EL (cell line): ENCODE measurements around the gene PRADC1.

Experiments used
- DNase-seq: peaks from one replicate; pipeline ENCODE4 v3.0.0-alpha.2; 2016

PRADC1 gene

DNA sequence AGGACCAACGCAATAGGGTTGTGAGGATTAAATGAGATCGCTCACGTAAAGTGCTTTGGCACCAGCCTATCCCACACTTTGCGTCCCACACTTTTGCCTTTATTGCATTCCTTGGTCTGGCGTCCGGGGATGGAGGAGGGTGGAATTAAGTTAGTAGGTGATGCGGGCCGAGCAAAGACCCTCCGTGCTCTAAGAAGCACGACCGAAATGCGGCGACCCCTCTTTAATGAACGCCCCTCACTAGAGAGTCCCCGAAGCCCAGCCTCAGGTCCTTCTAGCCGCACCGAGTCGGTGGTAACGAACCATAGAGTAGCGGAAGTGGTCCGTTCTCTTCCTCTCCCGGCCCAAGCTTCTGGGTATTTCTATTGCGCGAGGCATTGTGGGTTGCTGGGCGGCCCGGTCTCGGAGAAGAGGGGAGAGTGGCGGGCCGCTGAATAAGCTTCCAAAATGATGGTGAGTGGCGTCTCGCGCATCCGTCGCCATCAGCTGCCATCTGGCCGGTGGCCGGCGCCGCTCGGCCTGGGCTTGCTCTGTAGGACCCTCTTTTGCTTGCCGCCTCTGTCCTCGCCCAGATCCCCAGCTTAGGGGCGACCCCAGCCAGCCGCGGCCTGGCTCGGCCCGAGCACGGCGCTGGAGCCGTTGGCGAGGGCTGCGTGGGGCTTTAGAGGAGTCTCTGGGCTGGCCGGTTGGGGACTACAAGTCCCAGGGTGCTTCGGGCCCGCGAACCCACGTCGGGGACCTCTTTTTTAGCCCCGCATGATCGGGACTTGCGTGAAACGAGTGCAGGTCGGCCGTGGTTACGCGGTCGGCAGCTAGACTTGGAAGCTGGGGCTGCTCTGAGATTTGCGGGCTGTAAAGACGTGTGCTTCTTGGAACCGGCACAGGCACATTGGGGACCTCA, 1.1 kb upstream of the PRADC1 start, which contains the start of gene CCT7:
CCT7 (plus strand) TSS at position 377 of the 901 bp plus-strand sequence; CDS start at position 448, 71 bp downstream.
- peak; percentile 89 for DNase-seq

DNA sequence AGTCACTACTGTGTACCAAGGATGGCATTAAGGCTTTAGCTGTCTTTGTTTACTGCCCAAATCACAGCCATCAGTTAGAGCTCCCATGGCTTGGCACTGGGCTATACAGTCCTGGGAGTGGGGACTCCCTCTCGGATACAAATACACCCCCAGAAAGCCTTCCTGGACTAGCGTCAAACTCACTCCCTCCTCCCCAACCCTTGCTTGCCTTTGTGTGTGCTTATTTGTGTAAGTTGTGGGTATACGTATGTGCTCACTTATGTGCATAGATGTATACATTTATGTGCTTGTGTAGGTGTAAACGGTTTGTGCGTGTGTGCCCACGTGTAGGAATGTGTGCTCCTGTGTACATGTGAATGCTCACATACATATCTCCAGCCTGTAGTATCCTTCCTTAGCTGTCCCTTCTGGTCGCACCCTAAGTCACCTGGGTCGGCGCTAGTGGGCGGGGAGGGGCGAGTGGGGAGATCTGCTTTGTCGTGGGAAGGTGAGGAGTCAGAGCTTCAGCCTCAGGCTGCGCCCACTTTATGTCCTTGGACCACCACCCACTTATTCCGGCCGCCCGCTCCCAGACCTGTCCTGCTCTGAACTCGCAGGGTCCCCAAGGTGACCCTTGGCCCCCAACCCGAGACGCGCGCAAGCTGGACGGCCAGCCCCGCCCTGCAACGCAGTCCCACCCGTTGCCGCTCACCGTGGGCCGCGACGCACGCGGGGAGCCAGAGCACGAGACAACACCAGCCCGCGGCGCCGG, 461 bp downstream of the PRADC1 start:
- DNase-seq = peak; percentile 14

DNA sequence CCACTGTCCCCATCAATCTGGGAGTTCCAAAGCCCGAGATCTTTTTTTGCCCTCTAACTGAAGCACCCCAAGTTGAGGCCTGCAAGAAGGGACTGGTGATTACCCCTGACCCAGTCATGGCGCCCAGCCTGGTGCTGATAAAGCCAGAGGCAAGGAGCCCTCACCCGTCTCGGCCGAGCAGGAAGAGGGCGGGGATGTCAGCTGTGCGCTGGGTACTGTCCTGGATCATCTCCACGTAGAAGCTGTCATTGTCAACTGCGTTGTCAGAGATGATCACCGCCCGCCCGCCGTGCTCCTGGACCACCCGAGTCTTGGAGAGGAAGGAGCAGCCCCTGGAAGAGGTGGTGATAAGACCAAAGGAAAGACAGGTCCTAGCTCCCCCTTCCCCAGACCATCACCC, 4.4 kb downstream of the PRADC1 start:
- no peak for DNase-seq

DNA sequence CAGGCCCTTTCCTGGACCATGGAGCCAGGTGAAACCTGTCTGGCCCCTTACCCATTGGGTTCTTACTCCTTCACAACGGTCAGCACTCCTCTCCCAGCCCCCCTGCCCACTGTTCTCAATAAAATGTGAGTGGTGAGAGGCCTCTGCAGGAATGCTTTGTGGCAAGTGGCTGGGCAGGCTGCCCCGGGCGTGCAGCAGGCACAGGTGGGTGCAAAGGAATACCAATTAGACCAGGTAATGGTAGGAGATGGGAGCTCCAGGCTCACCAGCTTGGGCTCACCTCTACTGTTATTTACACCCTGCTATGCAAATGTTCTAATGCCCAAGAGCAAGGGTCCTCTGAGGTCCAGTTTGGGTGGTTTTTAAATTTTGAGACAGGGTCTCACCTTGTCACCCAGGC, 6.0 kb downstream of the PRADC1 start:
- DNase-seq = no peak

DNA sequence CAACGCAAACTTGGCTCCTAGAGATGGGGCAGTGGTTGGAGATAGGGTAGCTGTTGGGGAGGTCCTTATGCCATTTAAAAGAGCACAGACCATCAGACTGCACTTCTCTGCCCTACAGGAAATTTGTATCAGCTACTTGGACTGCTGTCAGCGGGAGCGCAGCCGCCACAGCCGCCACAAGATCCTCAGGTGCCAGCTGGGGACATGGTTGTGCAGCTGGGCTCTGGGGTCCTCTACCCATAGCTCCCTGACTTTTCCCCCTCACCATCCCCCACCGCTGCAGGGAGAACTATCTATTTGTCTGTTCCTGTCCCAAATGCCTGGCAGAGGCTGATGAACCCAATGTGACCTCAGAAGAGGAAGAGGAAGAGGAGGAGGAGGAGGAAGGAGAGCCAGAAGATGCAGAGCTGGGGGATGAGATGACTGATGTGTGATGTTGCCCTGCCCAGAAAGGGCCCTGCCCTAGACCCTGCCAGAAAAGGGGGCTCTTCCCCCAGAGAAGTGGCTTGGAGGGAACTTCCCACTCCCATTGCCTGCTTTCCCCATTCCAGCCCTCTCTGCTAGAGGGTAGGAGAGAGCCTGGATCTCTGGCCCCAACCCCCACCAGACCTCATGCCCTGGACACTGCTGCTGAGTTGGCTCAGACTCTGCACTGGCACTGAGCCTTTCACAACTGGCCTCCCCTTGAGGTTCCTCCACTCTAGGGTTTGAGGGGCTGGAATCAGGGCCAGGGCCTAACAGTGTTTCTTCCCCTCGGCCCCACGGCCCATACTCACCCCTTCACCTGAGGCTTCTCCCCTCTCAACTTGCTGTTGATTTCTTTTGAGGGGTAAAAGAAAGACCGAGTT, 7.3 kb downstream of the PRADC1 start:
- no peak for DNase-seq

DNA sequence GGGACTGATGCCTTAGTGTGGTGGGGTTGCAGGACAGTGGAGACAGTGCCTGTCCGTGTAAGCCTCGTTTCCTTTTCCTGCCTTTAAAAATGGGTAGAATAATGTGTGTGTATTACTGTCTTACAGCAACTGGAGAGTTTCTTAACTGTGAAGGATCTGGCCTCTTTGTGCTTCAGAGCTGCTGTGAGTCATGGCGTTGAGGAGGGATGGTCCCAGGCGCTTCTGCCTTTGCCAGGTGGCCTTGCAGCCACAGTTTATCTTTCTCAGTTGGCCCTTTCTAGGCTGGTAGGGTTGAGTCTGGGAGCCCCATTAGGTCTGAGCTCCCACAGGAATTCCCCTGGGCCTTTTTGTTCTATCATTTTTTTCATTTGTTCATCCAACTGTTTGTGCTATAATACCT, 9.2 kb downstream of the PRADC1 start:
- no peak for DNase-seq

DNA sequence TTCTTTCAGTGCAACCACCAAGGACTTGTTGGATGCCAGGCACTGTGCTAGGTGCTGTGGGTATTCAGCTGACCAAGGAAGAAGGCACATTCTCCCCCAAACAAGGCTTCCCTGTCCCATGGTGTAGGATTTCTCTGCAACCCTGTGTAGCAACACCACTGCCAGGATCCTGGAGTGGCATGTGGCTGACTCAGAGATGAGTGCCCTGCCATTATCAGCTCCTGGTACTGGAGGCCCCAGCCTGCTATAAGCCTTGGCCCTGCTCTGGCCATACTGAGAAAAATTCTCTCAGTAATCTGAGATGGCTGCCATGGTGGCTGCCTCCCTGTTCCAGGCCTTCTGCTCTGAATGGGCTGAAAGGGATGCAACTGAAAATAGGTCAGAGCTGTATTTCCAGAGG, 14.7 kb downstream of the PRADC1 start:
- DNase-seq = peak; percentile 48

DNA sequence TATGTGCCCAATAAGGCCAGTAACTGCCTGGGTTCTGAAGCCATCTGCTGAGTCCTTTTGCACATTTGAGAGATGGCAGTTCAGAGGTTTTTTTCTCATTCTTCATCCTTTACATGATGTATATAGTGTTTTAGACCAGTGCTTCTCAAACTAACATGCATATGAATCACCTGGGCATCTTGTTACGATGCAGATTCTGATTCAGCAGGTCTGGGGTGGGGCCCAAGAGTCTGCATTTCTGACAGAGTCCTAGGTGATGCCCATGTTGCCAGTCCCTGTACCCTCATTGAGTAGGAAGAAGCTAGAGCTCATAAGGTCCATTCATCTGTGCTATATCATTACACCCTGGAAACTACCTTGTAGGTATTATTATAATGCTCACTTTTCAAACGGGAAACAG, 15.2 kb downstream of the PRADC1 start:
- no peak for DNase-seq

DNA sequence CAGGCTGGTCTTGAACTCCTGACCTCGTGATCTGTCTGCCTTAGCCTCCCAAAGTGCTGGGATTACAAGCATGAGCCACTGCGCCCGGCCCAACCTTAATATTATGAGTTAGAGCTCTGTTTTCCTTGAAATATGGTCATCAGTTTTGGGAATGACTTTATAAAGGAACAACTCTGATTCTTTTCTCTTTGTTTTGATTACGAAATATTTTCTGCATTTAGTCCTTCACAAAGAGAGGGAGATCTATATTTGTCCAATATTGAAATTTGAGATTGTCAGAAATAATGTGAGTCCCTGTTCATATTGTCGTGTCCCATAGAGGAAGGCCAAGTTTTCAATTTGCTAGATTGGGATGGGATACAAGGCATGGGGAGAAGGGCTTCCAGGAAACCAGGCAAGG, 15.9 kb downstream of the PRADC1 start:
- DNase-seq = no peak

DNA sequence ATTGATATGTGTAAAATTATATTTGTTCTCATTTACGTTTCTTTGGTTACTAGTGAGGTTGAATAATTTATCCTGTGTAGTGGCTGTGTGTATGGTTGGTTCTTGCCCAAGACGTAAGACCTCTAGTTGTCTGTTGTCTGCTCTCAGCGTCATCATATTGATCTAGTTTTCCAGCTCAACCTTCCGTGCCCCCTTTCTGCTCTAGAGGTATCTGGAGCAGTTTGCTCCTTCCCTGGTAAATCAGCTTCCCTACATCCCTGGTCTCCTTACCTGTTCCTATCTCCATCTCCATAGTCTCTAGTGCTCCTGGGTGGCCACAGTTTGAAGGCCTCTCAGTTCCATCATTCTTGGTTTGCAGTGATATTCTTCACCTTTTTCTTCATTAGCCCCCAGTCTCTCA, 17.8 kb downstream of the PRADC1 start:
- no peak for DNase-seq

DNA sequence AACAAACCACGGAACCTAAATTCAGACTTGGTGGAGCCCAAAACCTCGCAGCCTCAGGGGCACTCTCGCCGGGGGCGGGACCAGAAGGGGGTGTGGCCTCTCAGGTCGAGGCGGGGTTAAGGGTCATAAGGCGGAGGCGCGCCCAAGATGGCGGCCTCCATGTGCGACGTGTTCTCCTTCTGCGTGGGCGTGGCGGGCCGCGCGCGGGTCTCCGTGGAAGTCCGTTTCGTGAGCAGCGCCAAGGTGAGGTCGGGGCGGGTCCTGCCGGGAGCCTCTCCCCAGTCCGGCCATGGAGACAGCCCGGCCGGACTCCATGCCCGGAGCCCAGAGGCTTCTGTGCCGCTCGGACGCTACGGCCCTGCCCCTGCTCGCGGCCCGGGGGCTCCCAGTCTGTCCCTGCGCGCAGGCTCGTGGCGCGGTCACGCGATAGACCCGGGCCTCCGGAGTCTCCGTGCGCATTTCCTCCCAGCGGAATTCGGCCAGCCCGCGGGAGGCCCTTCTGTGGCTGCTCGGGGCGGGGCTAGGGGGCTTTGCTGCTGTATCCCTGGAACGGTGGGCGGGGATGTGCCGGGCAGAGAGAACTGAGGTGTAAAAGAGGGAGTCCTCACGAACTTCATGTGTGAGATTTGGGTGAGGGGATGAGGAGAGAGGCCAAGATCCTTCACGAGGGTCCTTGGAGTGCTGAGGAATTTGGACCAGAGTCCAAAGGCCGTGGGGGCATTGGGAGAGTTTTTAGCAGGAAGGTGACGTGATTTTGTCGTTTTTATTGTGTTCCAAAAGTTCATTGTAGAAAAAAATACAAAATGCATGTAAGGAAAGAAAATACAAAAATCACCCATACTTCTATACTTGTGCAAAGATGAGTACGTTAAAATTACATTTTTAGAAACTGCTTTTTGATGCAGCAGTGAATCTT, 18.7 kb downstream of the PRADC1 start, which contains the start of gene SMYD5:
SMYD5 (plus strand) TSS at position 126 of the 916 bp plus-strand sequence; CDS start at position 148, 22 bp downstream.
- peak; percentile 82 for DNase-seq

DNA sequence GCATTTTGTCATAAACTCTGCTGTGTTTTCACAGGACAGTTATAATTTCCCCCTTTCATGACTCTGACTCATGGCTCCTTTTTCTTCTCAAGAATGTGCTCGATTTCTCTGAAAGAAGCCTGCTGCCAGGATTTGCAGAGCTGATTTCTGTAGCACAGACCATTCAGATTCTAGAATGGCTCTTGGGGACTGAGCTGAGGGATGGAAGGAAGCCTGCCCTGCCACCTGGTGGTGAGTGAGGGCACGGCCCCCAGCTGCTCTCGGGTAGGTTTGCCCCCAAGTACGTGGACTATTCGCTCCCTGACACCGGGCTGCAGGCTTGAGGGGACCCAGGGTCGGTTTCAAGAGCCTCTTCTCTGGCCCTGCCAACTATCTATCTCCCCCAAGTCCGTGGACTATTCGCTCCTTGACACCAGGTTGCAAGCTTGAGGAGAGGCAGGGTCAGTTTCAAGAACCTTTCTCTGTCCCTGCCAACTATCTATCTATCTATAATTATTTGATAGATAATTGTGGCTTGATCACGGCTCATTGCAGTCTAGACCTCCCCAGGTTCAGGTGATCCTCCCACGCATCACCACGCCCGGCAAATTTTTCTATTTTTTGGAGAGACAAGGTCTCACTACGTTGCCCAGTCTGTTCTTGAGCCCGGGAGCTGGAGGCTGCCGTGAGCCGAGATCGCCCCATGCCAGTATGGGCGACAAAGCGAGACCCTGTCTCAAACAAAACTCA, 20.4 kb downstream of the PRADC1 start:
- peak; percentile 73 for DNase-seq

DNA sequence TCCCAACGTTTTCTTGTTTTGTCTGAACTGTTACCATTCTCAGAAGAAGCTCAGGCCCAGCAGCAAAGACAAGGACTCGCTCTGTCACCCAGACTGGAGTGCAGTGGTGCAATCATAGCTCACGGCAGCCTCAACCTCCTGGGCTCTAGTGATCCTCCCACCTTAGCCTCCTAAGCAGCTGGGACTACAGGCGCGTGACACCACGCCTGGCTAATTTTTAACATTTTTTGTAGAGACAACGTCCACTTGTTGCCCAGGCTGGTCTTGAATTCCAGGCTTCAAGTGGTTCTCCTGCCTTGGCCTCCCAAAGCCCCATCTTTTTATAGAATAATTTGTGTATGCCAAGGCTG, 21.0 kb downstream of the PRADC1 start:
- no peak for DNase-seq

DNA sequence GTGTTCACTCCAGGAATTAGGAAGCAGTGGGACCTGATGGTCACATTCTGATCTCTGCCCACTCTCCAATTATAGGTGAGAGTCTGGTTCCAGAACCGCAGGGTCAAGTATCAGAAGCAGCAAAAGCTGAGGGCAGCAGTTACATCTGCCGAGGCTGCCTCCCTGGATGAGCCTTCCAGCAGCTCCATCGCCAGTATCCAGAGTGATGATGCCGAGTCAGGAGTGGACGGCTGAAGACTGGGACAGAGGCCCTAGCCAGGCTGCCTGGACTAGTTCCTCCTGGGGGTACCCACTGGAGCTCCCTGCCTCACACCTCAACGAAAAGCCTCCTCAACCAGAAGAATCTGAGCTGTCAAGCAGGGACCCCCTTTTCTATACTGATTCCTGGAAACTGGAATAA, 22.3 kb downstream of the PRADC1 start:
- DNase-seq = no peak

DNA sequence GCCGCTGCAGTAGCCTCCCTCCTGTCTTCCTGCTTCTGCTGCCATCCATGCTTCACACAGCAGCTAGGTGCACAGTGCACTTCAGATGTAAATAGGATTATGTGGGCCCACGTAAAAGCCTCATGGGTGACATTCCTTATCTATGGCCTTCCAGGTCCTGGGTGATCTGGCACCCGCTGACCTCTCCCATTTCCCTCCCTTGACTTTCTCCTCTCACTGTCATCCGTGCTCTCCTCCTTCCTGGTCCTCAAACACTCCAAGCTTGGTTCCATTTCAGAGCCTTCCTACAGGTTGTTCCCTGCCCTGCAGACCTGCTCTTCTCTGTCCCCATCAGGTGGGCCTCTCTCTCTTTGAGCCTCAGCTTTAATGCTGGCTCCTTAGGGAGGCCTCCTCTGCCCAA, 23.0 kb downstream of the PRADC1 start:
- no peak for DNase-seq

DNA sequence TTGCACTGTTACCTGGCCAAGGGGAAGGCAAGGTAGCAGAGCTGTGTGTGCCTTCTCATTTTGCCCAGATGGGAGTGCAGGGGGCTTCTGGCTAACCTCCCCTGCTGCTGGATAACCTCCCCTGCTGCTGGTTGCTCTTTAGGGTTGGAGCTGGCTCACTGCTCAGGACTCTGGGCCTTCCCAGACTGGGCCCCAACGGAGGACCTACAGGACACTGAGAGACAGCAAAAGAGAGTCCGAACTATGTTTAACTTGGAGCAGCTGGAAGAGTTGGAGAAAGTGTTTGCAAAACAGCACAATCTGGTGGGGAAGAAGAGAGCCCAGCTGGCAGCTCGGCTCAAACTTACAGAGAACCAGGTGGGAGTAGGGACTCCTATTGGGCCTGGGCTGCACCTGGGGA, 24.8 kb downstream of the PRADC1 start:
- no peak for DNase-seq

DNA sequence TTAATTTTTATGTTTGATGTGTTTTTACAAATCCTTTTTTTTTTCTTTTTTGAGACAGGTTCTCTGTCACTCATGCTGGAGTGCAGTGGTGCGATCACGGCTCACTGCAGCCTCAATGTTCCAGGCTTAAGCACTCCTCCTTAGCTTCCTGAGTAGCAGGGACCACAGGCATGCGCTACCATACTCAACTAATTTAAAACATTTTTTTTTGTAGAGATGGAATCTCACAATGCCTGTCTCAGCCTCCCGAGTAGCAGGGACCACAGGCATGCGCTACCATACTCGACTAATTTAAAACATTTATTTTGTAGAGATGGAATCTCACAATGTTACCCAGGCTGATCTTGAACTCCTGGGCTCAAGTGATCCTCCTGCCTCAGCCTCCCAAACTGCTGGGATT, 27.4 kb downstream of the PRADC1 start:
- DNase-seq = no peak

DNA sequence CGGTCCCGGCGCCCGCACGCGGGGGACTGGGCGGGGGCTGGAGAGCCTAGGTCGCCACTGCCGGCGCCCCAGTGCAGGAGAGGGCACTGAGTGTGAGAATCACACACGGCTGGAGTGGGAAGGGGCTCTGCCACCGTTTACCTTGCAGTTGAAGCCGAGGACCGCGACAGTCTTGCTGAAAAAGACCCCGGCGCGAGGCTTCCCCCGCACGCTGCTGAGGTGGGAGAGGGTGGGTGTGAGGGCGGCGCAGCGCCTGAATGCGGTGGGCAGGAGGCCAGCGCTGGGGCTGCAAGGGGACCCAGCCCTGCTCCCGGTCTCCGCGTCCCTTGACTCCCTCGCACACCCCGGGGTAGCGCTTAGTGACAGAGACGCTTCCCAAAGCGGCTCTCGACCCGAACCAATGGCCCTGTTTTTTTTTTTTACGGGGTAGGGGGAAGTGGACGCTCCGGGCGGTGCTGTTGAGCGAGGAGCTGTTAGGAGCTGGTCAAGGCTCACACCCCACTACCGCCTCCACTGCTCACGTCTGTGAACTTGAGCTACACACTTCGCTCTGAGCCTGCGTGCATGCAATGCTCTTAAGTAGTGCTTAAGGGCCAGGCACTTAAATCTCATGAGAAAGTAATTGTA, 29.9 kb downstream of the PRADC1 start:
- peak; percentile 15 for DNase-seq

DNA sequence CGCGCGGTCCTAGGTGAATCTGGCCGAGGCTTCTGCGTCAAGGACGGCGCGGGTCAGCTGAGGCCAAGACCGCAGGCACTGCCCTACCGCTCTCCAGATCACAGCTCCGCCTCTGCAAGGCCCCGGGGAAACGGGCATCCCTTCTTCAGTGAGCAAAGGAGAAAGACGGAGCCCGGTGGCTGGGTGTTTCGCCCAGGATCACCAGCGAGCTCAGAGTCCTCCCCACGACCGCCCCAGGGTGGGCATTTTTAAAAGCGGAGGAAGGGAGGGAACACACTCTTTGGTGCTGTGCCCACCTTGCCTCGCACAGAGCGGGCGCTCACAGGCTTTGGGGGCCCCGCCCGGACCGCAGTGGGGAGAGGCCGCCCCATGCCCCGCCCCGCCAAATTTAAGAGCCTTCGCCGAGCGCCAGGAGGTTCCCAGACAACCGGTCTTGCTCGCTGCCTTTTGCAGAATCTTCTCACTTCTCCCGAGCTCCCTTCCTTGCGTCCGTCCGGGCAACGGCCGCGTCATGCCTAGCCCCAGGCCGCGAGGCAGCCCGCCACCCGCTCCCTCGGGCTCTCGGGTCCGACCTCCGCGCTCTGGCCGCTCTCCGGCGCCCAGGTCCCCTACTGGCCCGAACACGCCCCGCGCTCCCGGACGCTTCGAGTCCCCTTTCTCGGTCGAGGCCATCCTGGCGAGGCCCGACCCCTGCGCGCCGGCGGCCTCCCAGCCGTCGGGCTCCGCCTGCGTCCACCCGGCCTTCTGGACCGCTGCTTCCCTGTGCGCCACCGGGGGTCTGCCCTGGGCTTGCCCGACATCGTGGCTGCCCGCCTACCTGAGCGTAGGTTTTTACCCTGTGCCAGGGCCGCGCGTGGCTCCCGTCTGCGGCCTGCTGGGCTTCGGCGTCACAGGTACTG, 30.6 kb downstream of the PRADC1 start, which contains the start of gene NOTO:
NOTO (plus strand) TSS at position 419 of the 899 bp plus-strand sequence; CDS start at position 512, 93 bp downstream.
- peak; percentile 28 for DNase-seq
